ENCODE data around the gene NUP43. TPM values are rescaled to one million over a fixed set of nuclear protein-coding genes. Genes with fewer than 3 reads are reported as not detected.

Gene NUP43
- total RNA-seq, 1 experiment from 2014 or later, result 79.1 TPM

- no peaks in the 10 kb centered on the region for H3K4me1 Mint-ChIP-seq
- DNase-seq (ENCODE audit: low spot score) (no peak), ATAC-seq (no peak)
- H3K27me3 Mint-ChIP-seq (ENCODE audit: low read depth), result no peaks in the 10 kb centered on the region
- no peak overlapping the region for H3K4me3 Mint-ChIP-seq
- no peak overlapping the region for H3K27ac Mint-ChIP-seq
- TF ChIP-seq STAT6 (CRISPR knock-in tag; conservative IDR thresholded peaks at IDR 0.05; ENCODE audit: low read depth) (no peak), JUN (CRISPR knock-in tag; IDR thresholded peaks at IDR 0.05) (no peak), ZNF263 (CRISPR knock-in tag; IDR thresholded peaks at IDR 0.05; ENCODE audit: low read depth) (no peak), ZBTB21 (CRISPR knock-in tag; IDR thresholded peaks at IDR 0.05; ENCODE audit: borderline replicate concordance) (no peak), HMGXB4 (CRISPR knock-in tag; IDR thresholded peaks at IDR 0.05) (no peak), MLX (CRISPR knock-in tag; IDR thresholded peaks at IDR 0.05) (no peak), IRF1 (CRISPR knock-in tag; IDR thresholded peaks at IDR 0.05) (no peak), CTCF (IDR thresholded peaks at IDR 0.05) (no peak), ATF2 (CRISPR knock-in tag; IDR thresholded peaks at IDR 0.05; ENCODE audit: borderline replicate concordance, low read depth) (no peak), ZNF512 (CRISPR knock-in tag; IDR thresholded peaks at IDR 0.05; ENCODE audit: borderline replicate concordance) (no peak), MYBL2 (CRISPR knock-in tag; IDR thresholded peaks at IDR 0.05) (no peak), E2F1 (CRISPR knock-in tag; IDR thresholded peaks at IDR 0.05) (no peak)
- POLR2A ChIA-PET, result no interaction called here
- H3K9me3 Mint-ChIP-seq, result peaks cover 5% of the 10 kb centered on the region
- H3K36me3 Mint-ChIP-seq, result peaks cover 39% of the 10 kb centered on the region
- CTCF ChIA-PET, result no interaction called here
Observed at GRCh38 chr6:149771185-149771584, 24.9 kb upstream of the NUP43 start.

- H3K9me3 Mint-ChIP-seq, result peaks cover 9% of the 10 kb centered on the region
- TF ChIP-seq ZNF317 (CRISPR knock-in tag; IDR thresholded peaks at IDR 0.05; ENCODE audit: borderline replicate concordance, low read depth), result no peak
- no peak for TF ChIP-seq CBFB (CRISPR knock-in tag; IDR thresholded peaks at IDR 0.05; ENCODE audit: low read depth)
- TF ChIP-seq HMGXB4 (CRISPR knock-in tag; IDR thresholded peaks at IDR 0.05), result no peak
- no peak for TF ChIP-seq SMAD3 (CRISPR knock-in tag; IDR thresholded peaks at IDR 0.05; ENCODE audit: borderline replicate concordance)
- TF ChIP-seq ZNF512 (CRISPR knock-in tag; IDR thresholded peaks at IDR 0.05; ENCODE audit: borderline replicate concordance), result no peak
- no peak for TF ChIP-seq RELA (CRISPR knock-in tag; IDR thresholded peaks at IDR 0.05; ENCODE audit: borderline replicate concordance)
- TF ChIP-seq NFE2L1 (CRISPR knock-in tag; IDR thresholded peaks at IDR 0.05), result no peak
- TF ChIP-seq FOXK1 (CRISPR knock-in tag; IDR thresholded peaks at IDR 0.05), result no peak
Observed at GRCh38 chr6:149769676-149770075, 23.3 kb upstream of the NUP43 start.

More at GRCh38 chr6:149769676-149770075, 23.3 kb upstream of the NUP43 start:
- no peaks in the 10 kb centered on the region for H3K27me3 Mint-ChIP-seq (ENCODE audit: low read depth)
- ChIA-PET POLR2A (no interaction called here), CTCF (no interaction called here)
- H3K27ac Mint-ChIP-seq, result no peak overlapping the region
- DNase-seq (ENCODE audit: low spot score), result no peak
- H3K36me3 Mint-ChIP-seq, result peaks cover 43% of the 10 kb centered on the region
- no peak overlapping the region for H3K4me3 Mint-ChIP-seq
- no peak for ATAC-seq
- H3K4me1 Mint-ChIP-seq, result no peaks in the 10 kb centered on the region
